ENCODE results near the gene PRUNE2. TPM values are rescaled to one million over a fixed set of nuclear protein-coding genes. Genes with fewer than 3 reads are reported as not detected.

PRUNE2 gene
- total RNA-seq, 3 donors from 2014 or later, result 4.6 to 14.7 (median 12.0) TPM

DNA sequence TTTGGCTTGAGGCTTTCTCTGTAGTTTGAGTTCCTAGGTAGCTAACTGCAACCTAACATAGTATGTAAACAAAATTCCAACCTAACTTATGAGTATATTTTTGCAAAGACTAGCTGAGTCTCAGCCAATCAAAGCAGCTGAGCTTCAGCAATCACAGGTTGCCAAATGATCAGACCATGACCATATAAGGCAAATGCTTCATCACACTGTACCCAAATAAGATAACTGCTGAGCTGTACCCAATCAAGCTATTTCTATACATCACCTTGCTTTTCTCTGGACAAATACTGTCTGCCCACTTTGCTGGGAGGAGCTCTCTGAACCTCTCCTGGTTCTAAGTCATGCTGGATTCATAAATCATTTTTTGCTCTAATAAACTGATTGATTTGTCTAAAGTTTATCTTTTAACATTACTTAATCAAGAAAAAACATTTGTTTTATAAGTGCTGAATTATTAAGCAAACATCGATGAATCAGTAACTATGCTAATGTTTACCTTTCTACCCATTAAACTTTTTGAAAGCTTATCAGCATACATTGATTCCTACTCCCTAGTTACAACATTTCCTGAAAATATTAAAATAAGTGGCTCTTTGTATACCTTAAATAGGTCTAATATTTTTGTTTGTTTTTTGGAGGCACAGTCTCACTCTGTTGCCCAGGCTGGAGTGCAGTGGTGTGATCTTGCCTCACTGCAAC is 271.4 kb downstream of the PRUNE2 start:
- Histone ChIP-seq H3K4me1 (no peaks in the 10 kb centered on the region), H3K27me3 (no peaks in the 10 kb centered on the region), H3K36me3 (no peaks in the 10 kb centered on the region), H3K27ac (no peak overlapping the region), H3K4me3 (no peak overlapping the region), H3K9me3 (no peaks in the 10 kb centered on the region)
- intact Hi-C loops (cut with DNase I; ENCODE audit: low total_unique reads), result no loop called here
- no peak for DNase-seq (ENCODE audit: low spot score in 2 of 2)
- TF ChIP-seq, protein P1, sequence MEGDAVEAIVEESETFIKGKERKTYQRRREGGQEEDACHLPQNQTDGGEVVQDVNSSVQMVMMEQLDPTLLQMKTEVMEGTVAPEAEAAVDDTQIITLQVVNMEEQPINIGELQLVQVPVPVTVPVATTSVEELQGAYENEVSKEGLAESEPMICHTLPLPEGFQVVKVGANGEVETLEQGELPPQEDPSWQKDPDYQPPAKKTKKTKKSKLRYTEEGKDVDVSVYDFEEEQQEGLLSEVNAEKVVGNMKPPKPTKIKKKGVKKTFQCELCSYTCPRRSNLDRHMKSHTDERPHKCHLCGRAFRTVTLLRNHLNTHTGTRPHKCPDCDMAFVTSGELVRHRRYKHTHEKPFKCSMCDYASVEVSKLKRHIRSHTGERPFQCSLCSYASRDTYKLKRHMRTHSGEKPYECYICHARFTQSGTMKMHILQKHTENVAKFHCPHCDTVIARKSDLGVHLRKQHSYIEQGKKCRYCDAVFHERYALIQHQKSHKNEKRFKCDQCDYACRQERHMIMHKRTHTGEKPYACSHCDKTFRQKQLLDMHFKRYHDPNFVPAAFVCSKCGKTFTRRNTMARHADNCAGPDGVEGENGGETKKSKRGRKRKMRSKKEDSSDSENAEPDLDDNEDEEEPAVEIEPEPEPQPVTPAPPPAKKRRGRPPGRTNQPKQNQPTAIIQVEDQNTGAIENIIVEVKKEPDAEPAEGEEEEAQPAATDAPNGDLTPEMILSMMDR (IDR thresholded peaks at IDR 0.05), result no peak
- TF ChIP-seq POLR2A (IDR thresholded peaks at IDR 0.05) (no peak), POLR2AphosphoS5 (IDR thresholded peaks at IDR 0.05) (no peak)

DNA sequence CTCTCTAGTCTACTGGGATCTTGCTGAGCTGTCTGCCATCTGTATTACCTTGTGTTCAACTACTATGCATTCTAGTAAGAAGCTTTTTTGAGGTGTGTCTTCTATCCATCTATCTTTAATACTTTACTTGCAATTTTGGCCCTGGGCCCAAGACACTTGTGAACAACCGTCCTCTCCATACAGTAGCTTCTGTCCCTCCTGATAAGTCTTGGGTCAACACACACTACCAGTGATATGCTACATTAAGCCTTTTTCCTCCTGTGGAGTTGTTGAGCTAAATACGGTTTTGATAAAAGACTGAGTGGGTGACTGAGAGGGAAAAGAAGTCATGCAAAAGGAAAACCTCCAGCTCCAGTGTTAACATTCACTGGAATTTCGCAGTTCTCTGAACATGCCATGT is 275.0 kb downstream of the PRUNE2 start:
- no peaks in the 10 kb centered on the region for H3K36me3 ChIP-seq
- no peaks in the 10 kb centered on the region for H3K27me3 ChIP-seq
- intact Hi-C loops (cut with DNase I; ENCODE audit: low total_unique reads), result no loop called here
- TF ChIP-seq, protein P1 (IDR thresholded peaks at IDR 0.05), result no peak
- TF ChIP-seq POLR2A (IDR thresholded peaks at IDR 0.05) (no peak), POLR2AphosphoS5 (IDR thresholded peaks at IDR 0.05) (no peak)
- DNase-seq (ENCODE audit: low spot score in 2 of 2), result no peak
- H3K27ac ChIP-seq, result no peak overlapping the region
- no peak overlapping the region for H3K4me3 ChIP-seq
- no peaks in the 10 kb centered on the region for H3K4me1 ChIP-seq
- no peaks in the 10 kb centered on the region for H3K9me3 ChIP-seq

DNA sequence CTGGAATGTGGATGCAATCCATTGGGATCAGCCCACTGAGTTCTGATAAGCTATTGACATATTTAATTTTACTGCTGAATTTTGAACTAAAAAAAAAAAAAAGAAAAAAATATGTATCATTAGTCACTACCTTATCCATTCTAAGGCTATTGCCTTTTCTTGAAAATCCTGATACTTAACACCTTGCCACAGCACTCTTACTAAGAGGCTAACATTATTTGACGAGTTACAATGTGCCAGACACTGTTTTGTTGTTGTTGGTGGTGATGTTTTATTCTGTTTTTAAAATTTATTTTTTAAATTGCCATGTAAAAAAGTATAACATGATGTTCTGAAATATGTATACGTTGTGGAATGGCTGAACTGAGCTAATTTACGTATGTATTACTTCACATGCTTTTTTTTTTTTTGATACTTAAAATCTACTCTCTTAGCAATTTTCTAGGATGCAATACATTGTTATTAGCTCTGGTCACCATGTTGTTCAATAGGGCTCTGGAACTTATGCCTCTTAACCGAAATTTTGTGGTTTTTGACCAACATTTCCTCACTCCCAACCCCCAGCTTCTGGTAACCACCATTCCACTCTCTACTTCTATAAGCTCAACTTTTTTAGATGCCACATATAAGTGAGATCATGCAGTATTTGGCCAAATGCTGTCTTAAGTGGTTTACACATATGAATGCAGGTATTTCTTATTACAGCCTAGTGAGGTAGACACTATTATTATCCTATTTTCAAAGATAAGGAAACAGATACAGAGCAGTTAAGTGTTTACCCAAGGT is 276.5 kb downstream of the PRUNE2 start:
- Histone ChIP-seq H3K4me3 (no peak overlapping the region), H3K27ac (no peak overlapping the region), H3K36me3 (no peaks in the 10 kb centered on the region), H3K4me1 (no peaks in the 10 kb centered on the region), H3K9me3 (no peaks in the 10 kb centered on the region), H3K27me3 (no peaks in the 10 kb centered on the region)
- intact Hi-C loops (cut with DNase I; ENCODE audit: low total_unique reads), result no loop called here
- TF ChIP-seq POLR2AphosphoS5 (IDR thresholded peaks at IDR 0.05) (no peak), POLR2A (IDR thresholded peaks at IDR 0.05) (no peak)
- TF ChIP-seq, protein P1 (IDR thresholded peaks at IDR 0.05), result no peak
- DNase-seq (ENCODE audit: low spot score in 2 of 2), result no peak

DNA sequence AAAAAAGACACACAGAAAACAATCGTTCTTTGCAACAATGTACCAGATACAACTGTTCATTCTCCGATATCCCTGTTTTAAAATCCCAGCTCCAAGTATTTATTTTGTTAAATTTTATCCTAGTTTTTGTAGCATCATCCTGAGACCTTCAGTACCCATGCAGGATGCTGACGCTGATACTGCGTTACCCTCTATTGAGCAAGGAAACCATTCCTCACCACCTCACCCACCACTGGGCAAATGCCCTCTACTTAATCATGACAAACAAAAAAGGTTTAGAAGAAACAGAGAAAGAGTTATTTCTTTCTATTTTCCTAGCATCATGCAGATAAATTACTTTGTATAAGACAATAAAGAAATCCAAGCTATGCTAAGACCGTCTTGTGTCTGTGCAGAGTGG is 277.8 kb downstream of the PRUNE2 start:
- no peaks in the 10 kb centered on the region for H3K27me3 ChIP-seq
- H3K4me1 ChIP-seq, result no peaks in the 10 kb centered on the region
- no peak overlapping the region for H3K4me3 ChIP-seq
- H3K27ac ChIP-seq, result no peak overlapping the region
- TF ChIP-seq, protein P1 (IDR thresholded peaks at IDR 0.05), result no peak
- TF ChIP-seq POLR2AphosphoS5 (IDR thresholded peaks at IDR 0.05) (no peak), POLR2A (IDR thresholded peaks at IDR 0.05) (no peak)
- no peak for DNase-seq (ENCODE audit: low spot score in 2 of 2)
- intact Hi-C loops (cut with DNase I; ENCODE audit: low total_unique reads), result no loop called here
- H3K36me3 ChIP-seq, result no peaks in the 10 kb centered on the region
- H3K9me3 ChIP-seq, result no peaks in the 10 kb centered on the region

DNA sequence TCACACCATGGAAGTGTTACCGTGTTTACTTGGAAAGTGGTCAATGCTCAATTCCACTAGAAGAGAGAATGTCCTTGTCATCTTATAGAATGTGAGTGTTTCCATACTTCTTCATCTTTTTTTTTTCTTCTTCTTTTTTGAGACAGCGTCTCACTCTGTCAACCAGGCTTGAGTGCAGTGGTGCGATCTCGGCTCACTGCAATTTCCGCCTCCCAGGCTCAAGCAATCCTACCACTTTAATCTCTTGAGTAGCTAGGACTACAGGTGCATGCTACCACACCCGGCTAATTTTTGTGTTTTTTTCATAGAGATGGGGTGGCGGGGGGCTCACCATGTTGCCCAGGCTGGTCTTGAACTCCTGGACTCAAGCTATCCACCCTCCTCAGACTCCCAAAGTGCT is 278.9 kb downstream of the PRUNE2 start:
- no peaks in the 10 kb centered on the region for H3K4me1 ChIP-seq
- H3K36me3 ChIP-seq, result no peaks in the 10 kb centered on the region
- H3K4me3 ChIP-seq, result no peak overlapping the region
- no peak for DNase-seq (ENCODE audit: low spot score in 2 of 2)
- no peaks in the 10 kb centered on the region for H3K27me3 ChIP-seq
- intact Hi-C loops (cut with DNase I; ENCODE audit: low total_unique reads), result no loop called here
- TF ChIP-seq POLR2A (IDR thresholded peaks at IDR 0.05) (no peak), POLR2AphosphoS5 (IDR thresholded peaks at IDR 0.05) (no peak)
- TF ChIP-seq, protein P1 (IDR thresholded peaks at IDR 0.05), result no peak
- no peaks in the 10 kb centered on the region for H3K9me3 ChIP-seq
- no peak overlapping the region for H3K27ac ChIP-seq

Data from breast epithelium (tissue), 4 donors.